ENCODE data around the gene APMAP. TPM values are rescaled to one million over a fixed set of nuclear protein-coding genes. Genes with fewer than 3 reads are reported as not detected.

The APMAP gene
- total and polyA plus RNA-seq, 2 of the 13 experiments (the other 11 are each of a cell fraction or from before 2014, with no cell fraction given), result 168 to 214 TPM

- TF ChIP-seq ZNF552 (CRISPR knock-in tag; IDR thresholded peaks at IDR 0.05; ENCODE audit: borderline replicate concordance) (0 out of 2 replicates have a peak, but pooled peaks have one; percentile 55), GTF3A (CRISPR knock-in tag; conservative IDR thresholded peaks at IDR 0.05) (no peak), NBN (conservative IDR thresholded peaks at IDR 0.05) (no peak), SRSF1 (optimal IDR thresholded peaks at IDR 0.05; ENCODE audit: low read depth, low read length) (peak; percentile 85), ZFP91 (CRISPR knock-in tag; IDR thresholded peaks at IDR 0.05; ENCODE audit: borderline replicate concordance) (peak; percentile 65; the same call in 1 of the 2 replicates), ZNF138 (CRISPR knock-in tag; IDR thresholded peaks at IDR 0.05; ENCODE audit: low read depth) (no peak), ZNF709 (CRISPR knock-in tag; IDR thresholded peaks at IDR 0.05) (no peak), HMGA1 (CRISPR knock-in tag; conservative IDR thresholded peaks at IDR 0.05) (no peak), SIN3B (IDR thresholded peaks at IDR 0.05; ENCODE audit: low read length) (no peak), ATAD3A (CRISPR knock-in tag; IDR thresholded peaks at IDR 0.05) (no peak), SP2 (CRISPR knock-in tag; IDR thresholded peaks at IDR 0.05) (no peak), TGIF2 (CRISPR knock-in tag; IDR thresholded peaks at IDR 0.05) (no peak), RFX3 (CRISPR knock-in tag; IDR thresholded peaks at IDR 0.05) (no peak), THAP8 (CRISPR knock-in tag; IDR thresholded peaks at IDR 0.05; ENCODE audit: borderline replicate concordance) (no peak), ZNF775 (CRISPR knock-in tag; IDR thresholded peaks at IDR 0.05; ENCODE audit: borderline replicate concordance) (no peak)
- TF ChIP-seq, protein P1, sequence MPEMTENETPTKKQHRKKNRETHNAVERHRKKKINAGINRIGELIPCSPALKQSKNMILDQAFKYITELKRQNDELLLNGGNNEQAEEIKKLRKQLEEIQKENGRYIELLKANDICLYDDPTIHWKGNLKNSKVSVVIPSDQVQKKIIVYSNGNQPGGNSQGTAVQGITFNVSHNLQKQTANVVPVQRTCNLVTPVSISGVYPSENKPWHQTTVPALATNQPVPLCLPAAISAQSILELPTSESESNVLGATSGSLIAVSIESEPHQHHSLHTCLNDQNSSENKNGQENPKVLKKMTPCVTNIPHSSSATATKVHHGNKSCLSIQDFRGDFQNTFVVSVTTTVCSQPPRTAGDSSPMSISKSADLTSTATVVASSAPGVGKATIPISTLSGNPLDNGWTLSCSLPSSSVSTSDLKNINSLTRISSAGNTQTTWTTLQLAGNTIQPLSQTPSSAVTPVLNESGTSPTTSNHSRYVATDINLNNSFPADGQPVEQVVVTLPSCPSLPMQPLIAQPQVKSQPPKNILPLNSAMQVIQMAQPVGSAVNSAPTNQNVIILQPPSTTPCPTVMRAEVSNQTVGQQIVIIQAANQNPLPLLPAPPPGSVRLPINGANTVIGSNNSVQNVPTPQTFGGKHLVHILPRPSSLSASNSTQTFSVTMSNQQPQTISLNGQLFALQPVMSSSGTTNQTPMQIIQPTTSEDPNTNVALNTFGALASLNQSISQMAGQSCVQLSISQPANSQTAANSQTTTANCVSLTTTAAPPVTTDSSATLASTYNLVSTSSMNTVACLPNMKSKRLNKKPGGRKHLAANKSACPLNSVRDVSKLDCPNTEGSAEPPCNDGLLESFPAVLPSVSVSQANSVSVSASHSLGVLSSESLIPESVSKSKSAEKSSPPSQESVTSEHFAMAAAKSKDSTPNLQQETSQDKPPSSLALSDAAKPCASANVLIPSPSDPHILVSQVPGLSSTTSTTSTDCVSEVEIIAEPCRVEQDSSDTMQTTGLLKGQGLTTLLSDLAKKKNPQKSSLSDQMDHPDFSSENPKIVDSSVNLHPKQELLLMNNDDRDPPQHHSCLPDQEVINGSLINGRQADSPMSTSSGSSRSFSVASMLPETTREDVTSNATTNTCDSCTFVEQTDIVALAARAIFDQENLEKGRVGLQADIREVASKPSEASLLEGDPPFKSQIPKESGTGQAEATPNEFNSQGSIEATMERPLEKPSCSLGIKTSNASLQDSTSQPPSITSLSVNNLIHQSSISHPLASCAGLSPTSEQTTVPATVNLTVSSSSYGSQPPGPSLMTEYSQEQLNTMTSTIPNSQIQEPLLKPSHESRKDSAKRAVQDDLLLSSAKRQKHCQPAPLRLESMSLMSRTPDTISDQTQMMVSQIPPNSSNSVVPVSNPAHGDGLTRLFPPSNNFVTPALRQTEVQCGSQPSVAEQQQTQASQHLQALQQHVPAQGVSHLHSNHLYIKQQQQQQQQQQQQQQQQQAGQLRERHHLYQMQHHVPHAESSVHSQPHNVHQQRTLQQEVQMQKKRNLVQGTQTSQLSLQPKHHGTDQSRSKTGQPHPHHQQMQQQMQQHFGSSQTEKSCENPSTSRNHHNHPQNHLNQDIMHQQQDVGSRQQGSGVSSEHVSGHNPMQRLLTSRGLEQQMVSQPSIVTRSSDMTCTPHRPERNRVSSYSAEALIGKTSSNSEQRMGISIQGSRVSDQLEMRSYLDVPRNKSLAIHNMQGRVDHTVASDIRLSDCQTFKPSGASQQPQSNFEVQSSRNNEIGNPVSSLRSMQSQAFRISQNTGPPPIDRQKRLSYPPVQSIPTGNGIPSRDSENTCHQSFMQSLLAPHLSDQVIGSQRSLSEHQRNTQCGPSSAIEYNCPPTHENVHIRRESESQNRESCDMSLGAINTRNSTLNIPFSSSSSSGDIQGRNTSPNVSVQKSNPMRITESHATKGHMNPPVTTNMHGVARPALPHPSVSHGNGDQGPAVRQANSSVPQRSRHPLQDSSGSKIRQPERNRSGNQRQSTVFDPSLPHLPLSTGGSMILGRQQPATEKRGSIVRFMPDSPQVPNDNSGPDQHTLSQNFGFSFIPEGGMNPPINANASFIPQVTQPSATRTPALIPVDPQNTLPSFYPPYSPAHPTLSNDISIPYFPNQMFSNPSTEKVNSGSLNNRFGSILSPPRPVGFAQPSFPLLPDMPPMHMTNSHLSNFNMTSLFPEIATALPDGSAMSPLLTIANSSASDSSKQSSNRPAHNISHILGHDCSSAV (CRISPR knock-in tag; IDR thresholded peaks at IDR 0.05; ENCODE audit: borderline replicate concordance), result no peak
Measured at GRCh38 chr20:25032478-25033264, 40.1 kb upstream of the APMAP start (continued).

Measured in HepG2 (cell line).